GM18499 (cell line): ENCODE data around the gene TMEM121.
A peak's percentile ranks its signal among the peaks of the same experiment; 100 is the strongest.

Source experiments
- ATAC-seq: cut with Tn5 transposase; IDR thresholded peaks from one replicate; pipeline ENCODE4 v1.9.1; 2021; ENCODE audit warnings: moderate number of reproducible peaks; ENCODE audit not compliant: insufficient read depth, unreplicated experiment

TMEM121 gene

DNA sequence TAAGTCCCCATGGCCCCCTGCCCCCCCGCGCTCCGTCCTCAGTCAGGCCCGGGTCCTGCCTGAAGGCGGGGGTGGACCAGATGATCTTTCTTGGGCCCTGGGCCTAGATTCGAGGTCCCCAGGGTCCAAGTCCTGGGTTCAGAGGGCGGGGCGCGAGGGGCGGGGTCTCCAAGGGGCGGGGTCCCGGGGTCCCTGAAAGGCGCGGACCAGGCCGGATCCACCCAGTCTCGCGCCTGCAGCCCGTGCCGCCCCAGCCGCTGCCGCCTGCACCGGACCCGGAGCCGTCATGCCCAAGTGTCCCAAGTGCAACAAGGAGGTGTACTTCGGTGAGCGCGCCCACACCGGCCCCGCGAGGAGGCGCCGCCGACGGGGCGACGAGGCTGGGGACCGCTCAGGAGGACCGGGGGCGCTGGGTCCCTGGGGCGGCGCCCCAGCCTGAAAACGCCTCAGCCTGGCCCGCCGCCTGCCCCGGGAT is 39.4 kb upstream of the TMEM121 start:
- ATAC-seq, result no peak

DNA sequence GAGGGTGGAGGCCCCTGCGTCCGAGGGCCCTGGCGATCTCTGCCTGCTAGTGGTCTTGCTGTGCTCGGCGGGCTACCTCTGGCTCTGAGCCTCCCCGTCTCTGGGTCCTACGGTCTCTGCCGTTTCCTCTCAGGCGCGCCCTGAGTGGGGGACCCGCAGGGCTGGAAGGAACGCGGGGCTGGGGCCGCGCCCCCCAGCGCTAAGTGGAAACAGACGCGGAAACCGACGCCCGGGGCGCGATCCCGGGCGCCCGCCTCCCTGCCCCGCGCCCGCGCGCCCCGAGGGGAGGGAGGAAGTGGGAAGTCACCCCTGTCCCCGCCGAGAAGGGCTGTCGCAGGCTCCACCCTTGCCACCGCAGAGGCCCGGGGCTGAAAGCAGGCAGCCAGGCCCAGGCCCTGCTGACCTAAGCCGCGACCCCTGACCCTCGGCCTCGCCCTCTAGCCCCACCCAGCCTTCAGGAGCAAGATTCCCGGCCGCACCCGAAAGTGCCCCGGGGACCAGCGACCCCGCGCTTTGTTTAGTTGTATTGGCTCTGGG is 38.9 kb upstream of the TMEM121 start:
- ATAC-seq, result no peak

DNA sequence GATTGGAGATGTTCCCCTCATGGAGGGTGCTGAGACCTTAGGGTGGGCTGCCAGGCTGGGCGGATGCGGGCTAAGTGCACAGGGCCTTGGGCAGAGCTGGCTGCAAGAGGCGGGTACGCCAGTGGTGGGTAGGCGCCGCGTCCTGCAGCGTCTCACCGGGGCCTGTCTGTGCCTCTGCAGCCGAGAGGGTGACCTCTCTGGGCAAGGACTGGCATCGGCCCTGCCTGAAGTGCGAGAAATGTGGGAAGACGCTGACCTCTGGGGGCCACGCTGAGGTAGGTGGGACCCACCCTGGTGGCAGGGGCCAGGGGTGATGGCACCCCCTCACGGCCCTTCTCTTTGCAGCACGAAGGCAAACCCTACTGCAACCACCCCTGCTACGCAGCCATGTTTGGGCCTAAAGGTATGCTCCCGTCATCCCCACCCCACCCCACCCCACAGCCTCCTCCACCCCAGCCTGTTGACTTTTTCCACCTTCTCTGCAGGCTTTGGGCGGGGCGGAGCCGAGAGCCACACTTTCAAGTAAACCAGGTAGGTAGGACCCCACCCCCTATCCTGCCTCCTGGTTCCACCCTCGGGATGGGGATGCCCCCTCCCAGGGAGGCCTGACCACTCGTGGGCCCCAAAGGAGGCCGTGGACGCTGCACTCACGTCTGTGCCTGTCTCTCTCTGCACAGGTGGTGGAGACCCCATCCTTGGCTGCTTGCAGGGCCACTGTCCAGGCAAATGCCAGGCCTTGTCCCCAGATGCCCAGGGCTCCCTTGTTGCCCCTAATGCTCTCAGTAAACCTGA is 38.2 kb upstream of the TMEM121 start:
- no peak for ATAC-seq

DNA sequence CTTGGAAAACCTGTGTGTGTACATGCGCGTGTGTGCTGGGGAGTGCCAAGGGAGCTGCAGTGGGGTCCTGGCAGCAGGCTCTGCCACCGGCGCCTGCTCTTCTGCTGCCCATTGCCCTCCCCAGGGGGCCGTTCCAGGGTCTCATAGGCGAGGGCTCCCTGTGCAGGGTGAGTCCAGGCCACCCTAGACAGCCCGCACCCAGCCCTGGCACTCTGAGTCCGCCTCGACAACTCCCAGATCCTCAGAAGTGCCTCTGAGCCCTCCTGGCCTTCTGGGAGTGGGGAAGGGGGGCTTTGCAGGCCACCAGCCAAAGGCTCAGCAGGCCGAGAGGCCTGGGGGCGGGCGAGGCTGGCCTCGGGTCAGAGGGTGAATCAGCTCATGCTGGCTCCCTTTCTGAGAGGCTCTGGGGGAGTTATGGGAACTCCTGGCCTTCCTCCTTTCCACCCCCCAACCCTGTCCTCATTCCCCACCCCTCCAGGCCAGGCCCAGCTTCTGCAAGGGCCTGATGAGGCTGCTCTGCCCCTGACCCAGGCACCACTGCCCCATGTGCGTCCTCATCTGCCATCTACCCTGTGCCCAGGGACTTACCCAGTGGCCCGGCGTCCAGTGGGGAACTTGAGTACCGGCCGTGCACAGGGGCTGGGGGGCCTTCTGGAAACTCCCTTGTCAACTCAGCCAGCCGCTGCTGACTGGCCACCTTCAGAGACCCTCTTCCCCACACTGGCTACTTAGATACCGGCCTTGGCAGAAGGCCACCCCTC is 37.4 kb upstream of the TMEM121 start:
- no peak for ATAC-seq

DNA sequence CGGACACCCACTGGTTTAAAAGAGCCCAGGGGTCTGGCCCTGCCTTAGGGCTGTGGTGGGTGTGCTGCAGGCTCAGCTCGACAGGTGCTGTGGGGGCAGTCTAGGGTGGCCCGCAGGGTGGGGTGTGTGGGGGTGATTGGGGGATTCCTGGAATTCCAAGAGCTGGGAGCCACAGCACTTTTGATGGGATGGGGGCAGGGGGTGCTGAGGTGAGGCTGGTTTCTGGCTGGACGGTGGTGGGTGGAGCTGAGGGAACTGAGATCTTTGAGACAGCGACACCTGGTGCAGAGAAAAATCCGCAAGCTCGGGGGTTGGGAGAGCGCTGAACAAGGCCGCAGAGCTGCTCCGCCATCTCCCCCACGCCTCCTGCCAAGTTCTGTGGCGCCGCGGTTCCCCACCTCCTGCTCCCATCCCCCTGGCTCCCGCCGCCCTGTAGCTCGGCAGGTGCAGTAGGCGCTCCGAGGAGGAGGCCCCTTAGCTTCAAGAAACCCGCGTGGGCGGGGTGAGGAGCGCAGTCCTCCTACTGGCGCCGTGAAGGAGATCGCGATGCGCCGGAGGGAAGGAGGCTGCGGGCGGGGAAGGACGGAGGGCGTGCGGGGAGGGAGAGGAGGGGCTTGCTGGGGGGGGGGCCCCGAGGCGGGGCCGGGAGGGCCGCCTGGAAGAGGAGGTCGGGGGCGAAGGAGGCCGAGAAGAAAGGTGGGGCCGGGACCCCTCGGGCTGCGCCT is 36.7 kb upstream of the TMEM121 start:
- no peak for ATAC-seq

DNA sequence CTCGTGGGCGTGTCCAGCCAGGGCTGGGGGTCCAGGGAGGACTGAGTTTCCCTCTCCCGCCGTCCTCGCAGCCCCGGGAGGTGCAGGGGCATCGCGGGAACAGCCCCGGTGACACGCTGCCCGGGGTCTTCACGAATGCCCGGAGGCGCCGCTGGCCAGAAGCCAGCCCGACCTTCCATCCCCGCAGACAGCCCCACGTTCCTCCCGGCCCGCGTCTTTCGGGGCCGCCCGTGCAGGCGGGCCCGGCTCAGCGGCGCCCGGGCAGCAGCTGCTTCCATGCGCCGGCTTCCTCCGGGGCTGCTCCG is 36.2 kb upstream of the TMEM121 start:
- ATAC-seq, result no peak

DNA sequence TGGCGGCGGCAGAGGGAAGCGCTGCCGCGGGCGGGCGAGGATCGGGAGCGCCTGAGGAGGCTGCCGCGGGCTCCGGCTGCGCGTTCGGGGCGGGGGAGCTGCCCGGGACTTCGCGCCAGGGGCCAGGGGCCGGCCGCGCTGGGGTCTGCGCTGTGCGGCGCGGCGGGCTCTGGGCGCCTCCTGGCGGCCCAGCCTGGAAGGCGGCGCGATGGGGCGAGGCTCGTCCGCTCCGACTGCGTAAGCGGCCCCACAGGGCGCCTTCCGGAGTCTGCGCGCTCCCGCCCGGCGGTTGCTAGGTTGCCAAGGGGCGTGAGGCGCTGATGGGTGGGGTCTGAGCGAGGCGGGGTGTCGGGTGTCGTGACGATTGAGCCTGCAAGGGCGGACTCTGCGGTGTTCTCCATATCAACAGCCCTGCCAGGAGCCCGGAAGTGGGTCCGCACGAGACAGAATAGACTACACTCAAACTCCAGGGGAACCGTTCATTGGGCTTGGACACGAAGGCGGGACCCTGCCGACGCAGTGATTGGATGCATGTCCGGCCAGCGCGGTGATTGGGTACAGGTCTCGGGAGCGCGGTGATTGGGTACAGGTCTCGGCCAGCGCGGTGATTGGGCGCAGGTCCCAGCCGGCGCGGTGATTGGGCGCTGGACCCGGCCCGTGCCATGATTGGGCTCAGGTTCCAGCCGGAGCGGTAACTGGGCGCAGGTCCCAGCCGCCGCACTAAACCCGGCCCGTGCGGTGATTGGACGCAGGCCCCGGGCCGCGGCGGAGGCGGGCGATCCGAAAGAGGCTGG is 35.6 kb upstream of the TMEM121 start, which contains the start of gene TEDC1:
TEDC1 (plus strand) TSS at position 675 of the 794 bp plus-strand sequence. CDS start 130 bp downstream, outside the sequence.
- peak; percentile 65 for ATAC-seq

DNA sequence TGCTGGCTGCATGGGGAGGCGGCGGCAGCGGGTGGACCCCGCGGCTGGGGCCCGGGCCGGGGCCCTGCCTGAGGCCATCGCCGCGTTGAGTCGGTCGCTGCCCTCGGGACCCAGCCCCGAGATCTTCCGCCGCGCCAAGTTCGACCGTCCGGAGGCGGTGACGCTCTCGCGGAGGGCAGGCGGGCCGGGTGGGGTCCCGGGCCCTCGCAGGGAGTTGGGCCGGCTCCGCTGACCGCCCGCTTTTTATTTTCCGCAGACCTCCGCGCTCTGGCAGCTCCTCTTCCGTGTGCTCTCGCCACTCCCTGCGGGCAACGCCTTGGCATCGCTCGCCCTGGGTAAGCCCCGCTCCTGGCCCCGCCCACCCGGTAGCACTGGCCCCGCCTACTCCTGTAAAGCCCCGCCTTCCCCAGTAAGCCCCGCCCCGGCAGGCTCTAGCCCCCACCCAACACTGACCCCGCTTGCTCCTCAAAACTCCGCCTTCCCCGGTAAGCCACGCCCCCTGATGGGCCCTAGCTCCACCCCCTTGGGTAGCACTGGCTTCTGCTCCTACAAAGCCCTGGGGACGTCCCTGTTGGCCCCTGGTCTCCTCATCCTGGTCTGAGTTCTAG is 34.9 kb upstream of the TMEM121 start:
- no peak for ATAC-seq

DNA sequence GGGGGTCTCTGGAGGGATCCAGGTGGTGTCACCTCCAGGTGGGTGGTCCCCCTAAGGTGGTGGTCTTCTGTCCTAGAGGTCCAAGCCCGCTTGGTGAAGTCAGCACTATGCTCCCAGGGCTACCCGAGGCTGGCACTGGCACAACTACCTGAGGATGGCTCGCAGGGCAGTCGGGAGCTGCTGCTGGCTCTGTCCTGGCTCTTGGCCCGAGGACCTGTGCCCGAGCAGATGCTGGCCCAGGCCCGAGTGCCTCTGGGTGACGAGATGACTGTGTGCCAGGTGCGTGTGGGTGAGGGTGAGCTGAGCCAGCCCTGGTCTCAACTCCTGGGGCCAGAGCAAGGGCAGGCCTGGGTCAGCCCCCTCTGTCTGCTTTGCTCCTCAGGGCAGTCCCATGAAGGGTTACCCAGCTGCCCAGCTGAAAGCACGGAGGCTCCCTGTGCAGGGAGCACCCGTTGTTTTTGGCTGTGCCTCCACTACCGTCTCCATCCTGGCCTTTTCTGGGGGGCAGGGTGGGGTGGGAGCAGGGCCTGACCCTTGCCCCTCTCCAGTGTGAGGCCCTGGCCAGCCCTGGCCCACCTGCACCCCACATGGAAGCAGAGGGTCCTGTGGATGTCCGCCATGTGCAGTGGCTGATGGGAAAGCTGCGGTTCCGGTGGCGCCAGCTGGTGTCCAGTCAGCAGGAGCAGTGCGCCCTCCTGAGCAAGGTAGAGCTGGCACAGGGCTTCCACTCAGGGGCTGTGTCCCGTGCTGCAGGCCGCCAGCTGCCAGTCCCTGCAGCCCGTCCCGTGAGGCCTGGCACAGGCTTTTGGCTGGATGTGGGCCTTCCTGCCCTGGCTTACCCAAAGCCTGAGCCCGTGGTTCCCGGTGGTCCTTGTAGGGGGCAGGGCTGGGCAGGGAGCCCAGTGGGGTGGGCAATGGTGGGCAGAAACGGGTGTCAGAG is 34.1 kb upstream of the TMEM121 start:
- no peak for ATAC-seq

DNA sequence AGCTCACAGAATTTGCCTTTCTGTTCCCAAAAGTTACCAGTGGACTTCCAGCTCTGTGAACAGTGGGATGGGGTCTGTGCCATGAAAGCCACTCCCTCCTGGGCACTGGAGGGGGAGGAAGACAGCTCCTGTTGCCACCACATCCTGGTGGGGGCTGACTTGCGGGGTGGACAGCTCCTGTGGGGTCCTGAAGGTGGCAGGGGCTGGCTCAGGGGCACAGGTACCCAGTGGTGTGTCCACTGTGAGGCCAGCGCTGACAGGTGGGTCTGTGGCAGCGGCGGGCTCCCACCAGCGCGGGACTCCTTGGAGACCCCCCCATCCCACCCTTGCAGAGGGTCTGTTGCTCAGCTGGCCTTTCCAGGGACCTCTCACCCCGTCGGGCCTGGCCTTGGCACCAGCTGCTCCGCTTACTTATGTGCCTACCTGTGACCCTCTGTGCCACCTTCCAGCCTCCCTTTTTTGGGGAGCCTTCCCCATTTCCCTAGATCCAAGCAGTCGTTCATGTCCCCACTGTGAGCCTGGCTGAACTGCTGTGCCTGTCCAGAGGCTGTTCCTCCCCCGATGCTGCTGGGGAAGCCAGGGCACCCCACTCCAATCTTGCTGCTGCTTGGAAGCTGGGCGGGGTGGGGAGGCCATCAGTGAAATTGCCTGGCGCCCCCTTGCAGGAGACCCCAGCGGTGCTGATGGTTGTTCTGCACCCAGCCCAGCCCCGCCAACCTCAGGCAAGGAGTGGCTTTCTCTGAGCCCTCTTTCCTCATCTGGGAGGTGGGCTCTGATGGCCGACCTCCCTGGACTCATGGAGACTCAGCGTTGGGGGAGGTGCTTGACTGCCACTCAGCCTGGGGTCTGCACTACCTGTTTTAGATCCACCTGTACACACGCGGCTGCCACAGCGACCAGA is 33.2 kb upstream of the TMEM121 start:
- no peak for ATAC-seq

DNA sequence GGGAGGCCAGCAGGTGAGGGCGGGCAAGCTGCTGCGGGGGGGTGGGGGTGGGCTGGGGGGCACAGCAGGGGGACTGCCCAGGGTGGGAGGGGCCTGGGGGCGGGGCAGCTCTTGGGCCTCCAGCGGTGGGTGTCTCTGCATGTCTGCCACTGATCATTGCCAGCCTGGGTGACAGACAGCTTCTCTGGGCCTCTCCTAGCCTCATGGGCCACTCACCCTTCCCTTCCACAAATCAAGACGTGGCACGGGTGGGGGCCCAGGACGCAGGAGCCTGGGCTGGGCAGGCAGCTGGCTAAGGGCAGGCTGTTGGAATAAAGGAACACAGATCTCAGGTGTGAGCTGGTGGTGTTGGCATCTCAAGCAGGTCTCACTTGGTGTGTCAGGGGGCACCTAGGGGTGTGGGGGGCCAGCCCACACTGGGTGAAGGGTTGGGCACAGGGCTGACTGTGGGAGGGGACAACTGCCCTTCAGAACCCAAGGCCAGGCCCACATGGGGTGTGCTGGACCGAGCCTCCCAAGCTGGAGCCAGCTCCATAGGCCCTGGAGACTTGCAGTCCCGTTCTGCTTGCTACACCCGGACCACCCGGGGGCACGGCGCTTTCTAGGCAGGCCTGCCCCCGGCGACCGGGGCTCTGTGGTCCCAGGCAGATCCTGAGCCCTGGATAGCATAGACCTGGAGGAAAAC is 32.3 kb upstream of the TMEM121 start:
- ATAC-seq, result no peak

DNA sequence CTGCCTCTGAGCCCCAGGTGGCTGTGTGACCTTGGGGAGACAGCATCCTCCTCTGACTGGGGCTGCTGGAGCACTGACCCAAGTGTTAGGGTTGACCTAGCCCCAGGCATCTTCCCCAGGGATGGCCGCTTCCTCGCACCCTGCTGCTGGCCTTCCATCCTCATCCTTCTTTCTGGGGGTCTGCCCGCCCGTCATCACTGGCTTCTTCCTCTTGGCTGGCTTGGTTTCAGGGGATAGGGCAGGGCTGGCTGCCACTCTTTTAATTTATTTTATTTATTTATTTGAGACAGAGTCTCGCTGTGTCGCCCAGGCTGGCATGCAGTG is 31.8 kb upstream of the TMEM121 start:
- ATAC-seq, result no peak

DNA sequence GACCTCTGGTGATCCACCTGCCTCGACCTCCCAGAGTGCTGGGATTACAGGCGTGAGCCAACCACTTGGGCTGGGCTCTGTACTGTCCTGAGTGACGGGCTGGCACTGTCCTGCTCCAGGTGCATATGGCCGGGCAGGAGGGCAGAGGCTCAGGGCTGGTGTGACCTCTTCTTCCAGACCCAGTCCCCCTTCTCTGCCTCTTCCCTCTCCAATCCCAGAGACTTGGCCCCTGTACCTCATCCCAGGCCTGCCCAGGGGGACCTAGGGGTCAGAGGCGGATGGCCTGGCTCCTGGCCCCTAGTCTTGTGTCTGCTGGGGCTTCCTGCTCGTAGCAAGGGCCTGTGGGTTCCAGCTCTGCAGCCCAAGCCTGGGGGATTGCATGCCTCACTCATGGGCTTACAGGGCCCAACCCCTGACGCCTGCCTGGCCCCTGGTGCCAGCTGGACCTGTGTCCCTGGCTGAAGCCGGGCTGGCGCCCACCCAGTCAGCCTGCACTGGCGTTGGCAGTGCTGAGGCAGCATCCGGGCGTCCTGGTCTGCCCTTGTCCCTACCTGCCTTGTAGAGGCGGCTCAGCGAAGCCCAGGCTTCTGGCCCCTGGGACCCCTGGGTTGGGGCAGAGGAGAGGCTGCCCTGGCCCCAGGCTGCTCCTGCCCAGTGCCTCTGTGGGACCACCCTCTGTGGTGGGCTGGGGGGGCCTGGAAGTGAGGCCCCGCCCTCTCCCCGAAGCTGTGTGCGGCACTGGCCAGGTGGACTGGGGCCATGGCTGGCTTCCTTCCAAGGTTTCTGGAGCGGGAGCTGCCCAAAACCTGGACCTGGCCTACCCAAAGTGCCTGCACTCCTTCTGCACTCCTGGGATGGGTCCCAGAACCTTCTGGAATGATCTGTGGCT is 31.0 kb upstream of the TMEM121 start:
- ATAC-seq, result no peak

DNA sequence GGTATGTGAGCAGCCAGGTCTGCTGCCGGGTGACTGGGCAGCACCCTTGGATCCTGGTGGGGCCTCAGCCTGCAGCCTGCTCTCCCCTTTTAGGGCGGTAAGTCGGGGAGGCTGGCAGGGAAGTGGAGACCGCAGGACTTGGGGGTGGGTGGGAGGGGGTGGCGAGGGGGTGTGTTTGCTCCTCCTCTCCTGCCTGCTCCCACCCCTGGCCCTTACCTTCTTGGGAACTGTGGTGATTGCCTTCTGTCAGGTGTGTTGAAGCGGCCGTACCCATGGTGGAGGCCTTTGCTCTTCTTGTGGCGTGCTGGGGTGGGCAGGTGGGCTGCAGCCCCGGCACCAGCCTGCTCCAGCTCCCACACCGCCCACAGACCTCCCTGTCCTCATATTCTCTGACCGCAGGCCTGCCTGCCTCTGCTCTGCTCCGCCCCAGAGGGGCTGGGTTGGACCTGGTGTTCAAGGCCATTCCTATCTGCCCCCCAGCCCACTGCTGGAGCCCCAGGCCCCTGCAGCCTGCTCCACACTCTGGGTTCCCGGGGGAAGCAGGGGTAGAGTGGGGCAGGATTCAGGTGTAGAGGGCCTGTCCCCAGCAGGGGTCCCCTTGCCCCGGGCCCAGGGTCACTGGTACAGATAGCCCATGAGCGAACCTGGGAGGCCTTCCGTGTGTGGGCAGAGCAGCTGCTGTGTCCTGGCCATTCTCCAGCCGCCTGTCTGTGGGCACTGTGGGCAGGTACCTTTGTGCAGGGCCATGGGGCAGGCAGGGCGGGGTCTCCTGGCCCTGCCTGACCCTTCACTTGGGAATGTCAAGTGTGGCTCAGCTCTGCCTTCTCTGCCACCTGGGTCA is 30.2 kb upstream of the TMEM121 start:
- ATAC-seq, result no peak

DNA sequence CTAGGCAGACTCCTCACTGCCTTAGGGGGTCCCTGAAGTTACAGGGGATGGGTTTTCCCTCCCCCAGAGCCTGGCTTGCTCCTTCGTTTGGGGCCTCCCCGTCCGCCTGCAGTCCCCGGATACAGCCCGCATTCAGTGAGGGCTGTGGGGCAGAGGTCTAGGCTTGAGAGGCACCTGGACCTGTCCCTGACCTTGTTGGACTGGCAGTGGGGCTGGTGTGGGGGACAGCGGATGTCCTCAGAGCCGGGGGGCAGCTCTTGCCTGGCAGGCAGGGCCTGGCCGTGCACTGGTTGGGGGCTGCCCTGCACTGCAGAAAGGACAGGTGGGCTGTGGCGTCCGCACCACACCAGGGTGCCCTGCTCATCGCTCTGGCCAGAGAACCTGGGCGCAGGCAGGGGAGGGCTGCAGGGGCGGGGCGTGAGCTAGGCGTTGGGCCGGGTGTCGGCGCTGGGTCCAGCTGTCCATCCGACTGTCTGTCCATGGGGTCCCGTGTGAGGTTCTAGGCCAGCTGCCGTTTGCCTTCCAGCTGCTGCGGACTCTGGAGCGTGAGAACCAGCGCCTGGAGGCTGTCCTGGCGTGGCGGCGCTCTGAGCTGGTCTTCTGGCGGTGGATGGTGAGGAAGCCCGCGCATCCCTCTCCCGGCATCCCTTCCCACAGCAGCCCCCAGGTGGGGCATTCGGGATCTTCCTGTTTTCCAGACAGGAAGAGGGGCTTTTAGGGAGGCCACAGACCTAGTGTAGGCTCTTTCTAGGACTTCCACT is 29.4 kb upstream of the TMEM121 start:
- ATAC-seq, result no peak
